HUDEP-2 (cell line): Measurements from ENCODE around the gene AKR1C2.

Experiments
- DNase-seq, 76 experiments: peaks; one replicate each; lab custom pipeline; 2025; ENCODE audit not compliant: unreplicated experiment in 76 of 76; lab: John Stamatoyannopoulos, UW

The AKR1C2 gene

GRCh38 chr10:4939224-4940072, 64.2 kb downstream of the AKR1C2 start:
- DNase-seq, result no peak
